Lower lobe of right lung (tissue), 2 donors: ENCODE results near the gene SRPK3. TPM values are rescaled to one million over a fixed set of nuclear protein-coding genes. Genes with fewer than 3 reads are reported as not detected.

Experiments used
- ATAC-seq, 2 donors: fragments of 200-7000 bp; cut with Tn5 transposase; one replicate each; pipeline ENCODE4 v1.9.1; 2020 to 2022; ENCODE audit warnings: mild to moderate bottlenecking in 2 of 2, moderate library complexity in 2 of 2
- DNase-seq: peaks from one replicate; pipeline ENCODE4 v3.0.0-alpha.2; 2020
- H3K27ac ChIP-seq: fragments of 200-600 bp; one replicate; pipeline ENCODE4 v1.8.0; 2022
- H3K27me3 ChIP-seq: fragments of 200-600 bp; one replicate; pipeline ENCODE4 v1.8.0; 2022; ENCODE audit warnings: low read depth
- H3K36me3 ChIP-seq: fragments of 200-600 bp; one replicate; pipeline ENCODE4 v1.8.0; 2022; ENCODE audit warnings: mild to moderate bottlenecking
- H3K4me1 ChIP-seq: fragments of 200-600 bp; one replicate; pipeline ENCODE4 v1.8.0; 2022
- H3K4me3 ChIP-seq: fragments of 200-600 bp; one replicate; pipeline ENCODE4 v1.8.0; 2022; ENCODE audit warnings: mild to moderate bottlenecking
- H3K9me3 ChIP-seq: fragments of 200-600 bp; one replicate; pipeline ENCODE4 v1.8.0; 2022
- CTCF ChIP-seq: fragments of 200-600 bp; IDR thresholded peaks from one replicate; pipeline ENCODE4 v1.8.0; 2022; ENCODE audit warnings: antibody characterized with exemption, mild to moderate bottlenecking
- intact Hi-C: fragments of 100-400 bp; cut with DNase I; formaldehyde crosslinking; loops from one replicate; pipeline ENCODE4 v1.11.0; 2022
- total RNA-seq: library from RNA; stranded (reverse); fragmentation: NEBNext Ultra II Directional; extraction: Animal tissue kit (Norgen Biotek cat#: 25700); gene quantifications from one replicate; pipeline ENCODE4 v1.2.1, GENCODE V29; 2021
- donor health status: DM: no; HTN: yes; CAD: no; lungs with severe emphysema.

Gene SRPK3
- total RNA-seq, 1 donor from 2014 or later = not detected

- H3K36me3 ChIP-seq = no peaks in the 10 kb centered on the region
- H3K27ac ChIP-seq = no peak overlapping the region
- no peaks in the 10 kb centered on the region for H3K4me1 ChIP-seq
- no peaks in the 10 kb centered on the region for H3K9me3 ChIP-seq
- TF ChIP-seq CTCF = no peak
- intact Hi-C loops = no loop called here
- H3K4me3 ChIP-seq = no peak overlapping the region
- peaks cover 4% of the 10 kb centered on the region for H3K27me3 ChIP-seq
- no peak for ATAC-seq
- DNase-seq = no peak
These were observed 40.2 kb downstream of the SRPK3 start for GRCh38 chrX:153821066-153821465.

GRCh38 chrX:153824348-153824747, 43.5 kb downstream of the SRPK3 start:
- peaks cover 4% of the 10 kb centered on the region for H3K27me3 ChIP-seq
- ATAC-seq (no peak), DNase-seq (no peak)
- no peak overlapping the region for H3K4me3 ChIP-seq
- peaks cover 2% of the 10 kb centered on the region for H3K4me1 ChIP-seq
- no peak overlapping the region for H3K27ac ChIP-seq
- no peak for TF ChIP-seq CTCF
- H3K9me3 ChIP-seq = no peaks in the 10 kb centered on the region
- intact Hi-C loops = no loop called here
- H3K36me3 ChIP-seq = no peaks in the 10 kb centered on the region

- no peaks in the 10 kb centered on the region for H3K9me3 ChIP-seq
- peaks cover 4% of the 10 kb centered on the region for H3K4me1 ChIP-seq
- ATAC-seq (no peak), DNase-seq (no peak)
- H3K36me3 ChIP-seq = no peaks in the 10 kb centered on the region
- peaks cover 11% of the 10 kb centered on the region for H3K27me3 ChIP-seq
- no peak overlapping the region for H3K4me3 ChIP-seq
- H3K27ac ChIP-seq = no peak overlapping the region
- intact Hi-C loops = no loop called here
- TF ChIP-seq CTCF = no peak
These were observed 44.2 kb downstream of the SRPK3 start for GRCh38 chrX:153825042-153825441.

GRCh38 chrX:153827016-153827415, 46.2 kb downstream of the SRPK3 start:
- Histone ChIP-seq H3K27me3 (peaks cover 12% of the 10 kb centered on the region), H3K4me1 (peaks cover 4% of the 10 kb centered on the region), H3K36me3 (no peaks in the 10 kb centered on the region), H3K4me3 (no peak overlapping the region), H3K27ac (no peak overlapping the region), H3K9me3 (no peaks in the 10 kb centered on the region)
- TF ChIP-seq CTCF = no peak
- no peak for ATAC-seq
- DNase-seq = no peak
- intact Hi-C loops = no loop called here

- Histone ChIP-seq H3K27ac (no peak overlapping the region), H3K27me3 (peaks cover 12% of the 10 kb centered on the region), H3K9me3 (no peaks in the 10 kb centered on the region), H3K4me1 (peaks cover 4% of the 10 kb centered on the region), H3K4me3 (no peak overlapping the region), H3K36me3 (no peaks in the 10 kb centered on the region)
- TF ChIP-seq CTCF = no peak
- intact Hi-C loops = no loop called here
- no peak for ATAC-seq
- DNase-seq = no peak
These were observed 47.1 kb downstream of the SRPK3 start for GRCh38 chrX:153827903-153828302.

- Histone ChIP-seq H3K27ac (no peak overlapping the region), H3K4me1 (peaks cover 4% of the 10 kb centered on the region), H3K4me3 (peak overlapping the region; percentile 43), H3K27me3 (peaks cover 12% of the 10 kb centered on the region), H3K36me3 (no peaks in the 10 kb centered on the region), H3K9me3 (no peaks in the 10 kb centered on the region)
- ATAC-seq = no peak
- intact Hi-C loops = no loop called here
- DNase-seq = no peak
- TF ChIP-seq CTCF = no peak
These were observed 47.5 kb downstream of the SRPK3 start for GRCh38 chrX:153828308-153828707.
